Neutrophil (primary cell): ENCODE measurements around the gene COL6A2.
"Not testable (repeated sequence)": the region's sequence is repeated elsewhere in the genome, so short reads cannot be mapped to it uniquely, and the experiment has no call there.

Experiments used
- H3K27ac ChIP-seq: fragments of 200-600 bp; sonication (generic); 2 replicates; pipeline ENCODE4 v1.5.1; 2016; ENCODE audit warnings: mild to moderate bottlenecking, moderate library complexity
- H3K27me3 ChIP-seq: fragments of 200-600 bp; sonication (generic); 2 replicates; pipeline ENCODE4 v1.6.0; 2016; ENCODE audit warnings: mild to moderate bottlenecking
- H3K36me3 ChIP-seq: fragments of 200-600 bp; sonication (generic); 2 replicates; pipeline ENCODE4 v1.5.1; 2017
- H3K4me1 ChIP-seq, 2 experiments: fragments of 200-600 bp in 1 of 2; sonication (generic) in 1 of 2; 1 replicate in 1 of 2; 2 replicates in 1 of 2; pipeline versions ENCODE4 v1.5.1 to v1.6.1; 2013 to 2016; ENCODE audit warnings: low read depth in 1 of 2, low read length in 1 of 2, mild to moderate bottlenecking in 1 of 2, moderate library complexity in 1 of 2; ENCODE audit not compliant: control insufficient read depth in 1 of 2, insufficient read depth in 1 of 2
- H3K4me3 ChIP-seq, 2 experiments: fragments of 200-600 bp in 1 of 2; sonication (generic) in 1 of 2; 1 replicate in 1 of 2; 2 replicates in 1 of 2; pipeline ENCODE4 v1.5.1; 2013 to 2016; ENCODE audit warnings: low read depth in 1 of 2, low read length in 1 of 2, mild to moderate bottlenecking in 1 of 2, moderate library complexity in 1 of 2
- H3K9me3 ChIP-seq: fragments of 200-600 bp; sonication (generic); 2 replicates; pipeline ENCODE4 v1.5.1; 2016
- TF ChIP-seq, protein P1 (sequence below): fragments of 200-600 bp; sonication (generic); IDR thresholded peaks from 2 replicates; pipeline ENCODE4 v1.5.1; 2016; ENCODE audit warnings: antibody characterized with exemption

The COL6A2 gene

DNA sequence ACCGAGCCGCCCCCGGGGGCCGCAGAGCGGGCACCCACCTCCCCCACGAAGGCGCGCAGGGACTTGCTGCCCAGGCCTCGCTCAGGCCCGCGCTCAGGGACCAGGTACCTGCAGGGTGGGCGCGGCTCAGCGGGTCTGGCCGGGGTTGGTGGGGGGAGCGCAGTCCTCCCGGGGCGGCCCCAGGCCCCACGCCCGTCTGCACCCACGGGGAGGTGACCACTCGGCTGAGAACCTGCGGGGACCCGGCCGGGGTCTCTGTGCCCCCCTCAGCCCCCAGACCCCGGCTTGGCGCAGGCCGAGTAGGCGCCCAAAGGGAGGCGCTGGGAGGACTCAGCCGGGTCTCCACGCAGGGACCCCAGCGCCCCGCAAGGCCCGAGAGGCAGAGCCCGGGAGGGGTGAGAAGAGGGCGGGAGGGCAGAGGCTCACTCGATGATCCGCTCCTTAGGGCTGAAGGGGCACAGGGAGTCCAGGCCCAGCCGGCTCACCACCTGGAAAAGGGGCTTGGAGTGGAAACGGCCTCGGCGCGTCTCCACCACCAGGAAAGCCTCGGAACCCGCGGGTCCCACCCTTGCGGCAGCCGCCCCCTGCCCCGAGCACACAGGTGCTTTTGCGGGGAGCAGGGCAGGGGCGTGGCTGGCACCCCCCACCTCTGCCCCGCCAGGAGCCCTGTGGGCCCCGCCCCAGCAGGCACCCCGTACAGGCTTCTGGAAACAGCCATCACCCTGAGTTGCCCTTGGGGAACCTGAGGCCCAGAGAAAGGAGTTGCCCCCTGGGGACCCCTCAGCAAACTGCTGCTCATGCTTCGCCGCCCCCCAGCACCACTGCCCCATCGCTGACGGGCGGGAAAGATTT is 48.2 kb downstream of the COL6A2 start:
- Histone ChIP-seq H3K27ac (no peak overlapping the region), H3K36me3 (no peaks in the 10 kb centered on the region), H3K9me3 (no peaks in the 10 kb centered on the region), H3K27me3 (peaks cover 4% of the 10 kb centered on the region), H3K4me1 (peaks cover 0 to 5% of the 10 kb centered on the region in 2 experiments), H3K4me3 (no peak overlapping the region)
- TF ChIP-seq, protein P1, sequence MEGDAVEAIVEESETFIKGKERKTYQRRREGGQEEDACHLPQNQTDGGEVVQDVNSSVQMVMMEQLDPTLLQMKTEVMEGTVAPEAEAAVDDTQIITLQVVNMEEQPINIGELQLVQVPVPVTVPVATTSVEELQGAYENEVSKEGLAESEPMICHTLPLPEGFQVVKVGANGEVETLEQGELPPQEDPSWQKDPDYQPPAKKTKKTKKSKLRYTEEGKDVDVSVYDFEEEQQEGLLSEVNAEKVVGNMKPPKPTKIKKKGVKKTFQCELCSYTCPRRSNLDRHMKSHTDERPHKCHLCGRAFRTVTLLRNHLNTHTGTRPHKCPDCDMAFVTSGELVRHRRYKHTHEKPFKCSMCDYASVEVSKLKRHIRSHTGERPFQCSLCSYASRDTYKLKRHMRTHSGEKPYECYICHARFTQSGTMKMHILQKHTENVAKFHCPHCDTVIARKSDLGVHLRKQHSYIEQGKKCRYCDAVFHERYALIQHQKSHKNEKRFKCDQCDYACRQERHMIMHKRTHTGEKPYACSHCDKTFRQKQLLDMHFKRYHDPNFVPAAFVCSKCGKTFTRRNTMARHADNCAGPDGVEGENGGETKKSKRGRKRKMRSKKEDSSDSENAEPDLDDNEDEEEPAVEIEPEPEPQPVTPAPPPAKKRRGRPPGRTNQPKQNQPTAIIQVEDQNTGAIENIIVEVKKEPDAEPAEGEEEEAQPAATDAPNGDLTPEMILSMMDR = no peak

DNA sequence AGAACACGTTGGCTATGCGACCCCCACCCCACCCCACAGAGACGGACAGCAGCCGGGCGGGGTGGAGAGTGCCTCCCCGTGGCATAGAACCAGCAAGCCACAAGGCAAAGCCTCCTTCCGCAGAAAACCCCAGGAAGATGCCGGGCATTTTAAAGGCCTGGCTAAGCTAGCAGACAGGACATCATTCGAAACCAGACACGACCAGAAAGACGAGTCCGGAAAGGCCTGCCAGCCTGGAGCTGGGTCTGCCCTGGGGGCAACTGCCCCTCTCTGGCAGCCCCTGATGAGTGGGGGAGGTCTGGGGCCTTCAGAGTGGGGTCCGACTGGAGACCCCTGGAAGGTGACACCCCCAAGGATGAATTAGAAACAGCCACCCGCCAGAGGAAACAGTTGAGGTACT is 48.9 kb downstream of the COL6A2 start:
- H3K9me3 ChIP-seq = no peaks in the 10 kb centered on the region
- no peak overlapping the region for H3K27ac ChIP-seq
- H3K27me3 ChIP-seq = peaks cover 4% of the 10 kb centered on the region
- H3K4me1 ChIP-seq = peaks cover 0 to 5% of the 10 kb centered on the region in 2 experiments
- TF ChIP-seq, protein P1 = no peak
- no peak overlapping the region for H3K4me3 ChIP-seq
- no peaks in the 10 kb centered on the region for H3K36me3 ChIP-seq

- not testable (repeated sequence) for H3K9me3 ChIP-seq, H3K4me1 ChIP-seq, H3K27me3 ChIP-seq, H3K36me3 ChIP-seq, H3K4me3 ChIP-seq, H3K27ac ChIP-seq
Measured at GRCh38 chr21:46147429-46147828, 49.5 kb downstream of the COL6A2 start.

DNA sequence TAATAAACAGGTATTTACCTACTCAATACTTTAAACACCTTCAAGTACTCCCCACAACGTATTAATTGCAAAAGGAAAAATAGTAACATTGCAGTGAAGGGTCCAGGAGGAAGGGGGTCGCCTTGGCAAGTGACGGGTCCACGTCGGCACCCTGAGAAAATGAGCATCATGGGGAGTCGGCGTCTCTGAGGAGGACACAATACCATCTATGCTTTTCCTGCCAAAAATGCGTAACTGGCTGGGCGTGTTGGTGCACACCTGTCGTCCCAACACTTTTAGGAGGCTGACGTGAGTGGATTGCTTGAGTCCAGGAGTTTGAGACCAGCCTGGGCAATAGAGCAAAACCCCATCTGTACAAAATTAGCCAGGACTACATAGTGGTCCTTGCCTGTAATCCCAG is 50.2 kb downstream of the COL6A2 start:
- TF ChIP-seq, protein P1 = no peak
- Histone ChIP-seq H3K4me1 (peaks cover under 1 to 5% of the 10 kb centered on the region in 2 experiments), H3K36me3 (no peaks in the 10 kb centered on the region), H3K27me3 (peaks cover 4% of the 10 kb centered on the region), H3K27ac (no peak overlapping the region), H3K4me3 (no peak overlapping the region), H3K9me3 (no peaks in the 10 kb centered on the region)

DNA sequence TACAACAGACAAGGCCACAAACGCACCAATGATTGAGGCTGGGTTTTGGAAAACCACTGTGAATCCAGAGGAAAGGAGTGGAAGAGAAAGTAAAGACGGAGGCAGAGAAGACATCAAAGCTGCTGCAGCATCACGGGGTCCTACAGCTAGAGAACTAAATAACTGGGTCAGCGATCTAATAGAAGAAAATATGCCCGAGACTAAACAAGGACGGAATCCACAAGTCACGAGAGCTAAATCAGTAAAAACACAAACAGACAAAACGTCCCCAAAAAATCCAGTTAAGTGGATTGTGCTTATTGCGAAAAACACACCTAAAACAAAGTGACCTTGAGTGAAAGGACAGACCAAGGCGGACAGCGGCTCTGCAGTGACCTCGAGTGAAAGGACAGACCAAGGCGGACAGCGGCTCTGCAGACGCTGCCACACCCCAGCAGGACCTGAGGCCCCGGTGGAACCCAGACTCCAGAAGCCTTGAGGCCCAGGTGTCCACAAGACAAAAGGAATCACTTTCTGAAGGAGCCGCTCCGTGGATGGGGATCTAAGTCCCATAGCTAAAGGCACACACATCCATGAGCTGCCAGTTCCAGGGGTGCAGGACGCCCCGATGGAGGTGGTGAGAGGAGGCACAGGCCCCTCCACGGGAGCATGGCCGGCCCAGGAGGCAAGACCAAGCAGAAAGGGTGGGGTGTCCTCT is 51.4 kb downstream of the COL6A2 start:
- no peak overlapping the region for H3K27ac ChIP-seq
- H3K4me3 ChIP-seq = no peak overlapping the region
- H3K4me1 ChIP-seq = peaks cover 0 to 4% of the 10 kb centered on the region in 2 experiments
- H3K36me3 ChIP-seq = no peaks in the 10 kb centered on the region
- no peaks in the 10 kb centered on the region for H3K27me3 ChIP-seq
- TF ChIP-seq, protein P1 = no peak
- no peaks in the 10 kb centered on the region for H3K9me3 ChIP-seq

GRCh38 chr21:46150073-46150472 is 52.2 kb downstream of the COL6A2 start:
- H3K9me3 ChIP-seq = no peaks in the 10 kb centered on the region
- H3K27ac ChIP-seq = no peak overlapping the region
- TF ChIP-seq, protein P1 = no peak
- H3K27me3 ChIP-seq = no peaks in the 10 kb centered on the region
- no peaks in the 10 kb centered on the region for H3K36me3 ChIP-seq
- H3K4me3 ChIP-seq = no peak overlapping the region
- H3K4me1 ChIP-seq = peaks cover 0 to 4% of the 10 kb centered on the region in 2 experiments
